BJ (cell line): ENCODE measurements around the gene ALDH16A1. TPM values are rescaled to one million over a fixed set of nuclear protein-coding genes. Genes with fewer than 3 reads are reported as not detected.

Experiments used
- CTCF ChIA-PET: fragments of 350-600 bp; formaldehyde crosslinking; extraction: SDS; loops from one replicate; lab custom pipeline; 2021; ENCODE audit warnings: antibody characterized with exemption, inconsistent platforms; lab: Yijun Ruan, JAX
- POLR2A ChIA-PET: fragments of 300-600 bp; sonication (Branson Sonifier 250); formaldehyde crosslinking; extraction: SDS; loops from one replicate; lab custom pipeline; 2021; ENCODE audit warnings: antibody characterized with exemption; lab: Charles Lee
- DNase-seq: peaks from one replicate; pipeline ENCODE4 v3.0.0-alpha.2; 2011; ENCODE audit warnings: low read depth
- H3K27me3 ChIP-seq: 2 replicates; pipeline ENCODE4 v1.6.0; 2011; ENCODE audit warnings: low read length; ENCODE audit not compliant: control insufficient read depth, insufficient read depth
- H3K36me3 ChIP-seq: 2 replicates; pipeline ENCODE4 v1.5.1; 2011; ENCODE audit warnings: low read length; ENCODE audit not compliant: control insufficient read depth, insufficient read depth
- H3K4me3 ChIP-seq: 2 replicates; pipeline ENCODE4 v1.5.1; 2011; ENCODE audit warnings: low read depth, mild to moderate bottlenecking, control low read depth, low read length
- CTCF ChIP-seq: IDR thresholded peaks from 2 replicates; pipeline ENCODE4 v1.5.1; 2011; ENCODE audit warnings: low read depth, mild to moderate bottlenecking, control low read depth, inconsistent platforms, low read length, moderate library complexity; ENCODE audit not compliant: insufficient read depth
- polyA plus RNA-seq: library from polyadenylated mRNA; depleted of rRNA; stranded (reverse); fragments of >200 nt; gene quantifications from 2 replicates; pipeline ENCODE4 v1.2.3, GENCODE V29; 2011

ALDH16A1 gene
- polyA plus RNA-seq, 1 experiment: 15.0 TPM

GRCh38 chr19:49436381-49437017, 16.5 kb upstream of the ALDH16A1 start:
- ChIA-PET CTCF (interaction anchor here (1.0 to 2.1 kb wide), 2 partner anchors 45 to 98 kb away, joined by 3 to 10 read pairs; no protein-coding TSS in a partner anchor), POLR2A (no interaction called here)
- Histone ChIP-seq H3K27me3 (peaks cover 66% of the 10 kb centered on the region), H3K4me3 (no peak overlapping the region), H3K36me3 (no peaks in the 10 kb centered on the region)
- TF ChIP-seq CTCF: no peak
- no peak for DNase-seq

GRCh38 chr19:49437231-49437630, 15.8 kb upstream of the ALDH16A1 start:
- CTCF ChIA-PET: no interaction called here
- POLR2A ChIA-PET: no interaction called here
- no peak for DNase-seq
- Histone ChIP-seq H3K27me3 (peaks cover 66% of the 10 kb centered on the region), H3K36me3 (no peaks in the 10 kb centered on the region), H3K4me3 (no peak overlapping the region)
- TF ChIP-seq CTCF: no peak

GRCh38 chr19:49438261-49438660, 14.8 kb upstream of the ALDH16A1 start:
- TF ChIP-seq CTCF: no peak
- DNase-seq: no peak
- ChIA-PET CTCF (no interaction called here), POLR2A (no interaction called here)
- Histone ChIP-seq H3K36me3 (no peaks in the 10 kb centered on the region), H3K4me3 (no peak overlapping the region), H3K27me3 (peaks cover 57% of the 10 kb centered on the region)

GRCh38 chr19:49439836-49440235, 13.2 kb upstream of the ALDH16A1 start:
- Histone ChIP-seq H3K27me3 (peaks cover 49% of the 10 kb centered on the region), H3K4me3 (no peak overlapping the region), H3K36me3 (no peaks in the 10 kb centered on the region)
- ChIA-PET CTCF (interaction anchor here (1.1 to 2.5 kb wide), 3 partner anchors 13 to 215 kb away, joined by 4 to 12 read pairs (median 6); no protein-coding TSS in a partner anchor), POLR2A (no interaction called here)
- no peak for DNase-seq
- no peak for TF ChIP-seq CTCF

- DNase-seq: no peak
- no peak overlapping the region for H3K4me3 ChIP-seq
- ChIA-PET POLR2A (no interaction called here), CTCF (interaction anchor here (1.1 to 2.5 kb wide), 3 partner anchors 14 to 215 kb away, joined by 4 to 12 read pairs (median 6); no protein-coding TSS in a partner anchor)
- peaks cover 47% of the 10 kb centered on the region for H3K27me3 ChIP-seq
- TF ChIP-seq CTCF: no peak
- H3K36me3 ChIP-seq: no peaks in the 10 kb centered on the region
These were observed 12.4 kb upstream of the ALDH16A1 start for GRCh38 chr19:49440439-49441209.
